ENCODE data around the gene RPS10.
"Not testable (repeated sequence)": the region's sequence is repeated elsewhere in the genome, so short reads cannot be mapped to it uniquely, and the experiment has no call there.

RPS10 gene

DNA sequence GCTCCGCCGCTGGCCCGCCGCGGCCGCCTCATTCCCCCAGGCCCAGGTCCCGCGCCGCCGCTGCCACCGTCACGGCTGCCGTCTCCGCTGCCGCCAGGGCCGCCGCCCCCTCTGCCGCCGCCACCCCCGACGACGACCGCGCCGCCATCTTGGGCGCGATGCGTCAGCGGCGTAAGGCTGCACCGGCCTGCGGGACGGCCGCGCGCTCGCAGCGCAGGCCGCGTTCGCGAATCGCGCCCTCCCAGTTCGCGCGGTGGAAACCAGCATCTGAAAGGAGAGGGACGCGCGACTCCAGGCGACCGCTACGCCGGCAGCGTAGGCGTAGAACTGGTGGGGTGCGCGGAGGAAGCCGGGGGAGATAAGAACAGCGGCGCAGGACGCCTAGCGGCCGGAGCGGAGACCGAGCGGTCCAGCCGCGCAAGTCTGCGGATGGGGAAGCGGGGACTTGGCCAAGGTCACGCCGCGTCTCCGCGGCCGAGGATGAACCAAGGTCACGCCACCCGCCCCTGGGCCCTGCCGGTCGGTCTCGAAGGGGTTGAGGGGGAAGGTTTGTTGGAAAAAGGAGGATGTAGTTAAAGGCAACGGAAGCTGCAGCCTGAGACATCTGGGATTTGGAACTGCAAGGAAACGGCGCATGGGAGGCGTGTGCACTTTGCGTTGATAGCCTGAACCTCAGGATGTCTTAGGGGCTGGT, 33.2 kb downstream of the RPS10 start, which contains the start of gene NUDT3:
NUDT3 (minus strand) TSS at position 173 of the 694 bp plus-strand sequence. CDS start 307 bp downstream, outside the sequence.
- peak; percentile 91 to 92 for DNase-seq (ENCODE audit: low read depth in 2 of 2)

- peak; percentile 42 to 49 for DNase-seq (ENCODE audit: low read depth in 2 of 2)
Measured at GRCh38 chr6:34391786-34392496, 33.9 kb downstream of the RPS10 start.

DNA sequence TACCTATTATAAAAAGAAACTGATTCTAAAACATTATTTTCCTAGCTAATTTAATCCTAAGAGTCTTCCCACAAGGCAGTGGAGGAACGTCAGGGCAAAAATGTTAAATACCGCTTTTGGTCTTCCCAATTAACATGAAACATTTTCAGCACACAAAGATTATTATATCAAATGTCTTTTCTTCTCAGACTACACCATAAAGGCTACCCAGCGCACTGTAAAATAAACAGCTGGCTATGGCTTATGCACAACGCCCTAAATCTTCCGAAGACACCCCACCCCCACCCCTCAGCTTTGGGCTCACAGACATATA, 34.4 kb downstream of the RPS10 start:
- no peak for DNase-seq (ENCODE audit: low read depth in 2 of 2)

DNA sequence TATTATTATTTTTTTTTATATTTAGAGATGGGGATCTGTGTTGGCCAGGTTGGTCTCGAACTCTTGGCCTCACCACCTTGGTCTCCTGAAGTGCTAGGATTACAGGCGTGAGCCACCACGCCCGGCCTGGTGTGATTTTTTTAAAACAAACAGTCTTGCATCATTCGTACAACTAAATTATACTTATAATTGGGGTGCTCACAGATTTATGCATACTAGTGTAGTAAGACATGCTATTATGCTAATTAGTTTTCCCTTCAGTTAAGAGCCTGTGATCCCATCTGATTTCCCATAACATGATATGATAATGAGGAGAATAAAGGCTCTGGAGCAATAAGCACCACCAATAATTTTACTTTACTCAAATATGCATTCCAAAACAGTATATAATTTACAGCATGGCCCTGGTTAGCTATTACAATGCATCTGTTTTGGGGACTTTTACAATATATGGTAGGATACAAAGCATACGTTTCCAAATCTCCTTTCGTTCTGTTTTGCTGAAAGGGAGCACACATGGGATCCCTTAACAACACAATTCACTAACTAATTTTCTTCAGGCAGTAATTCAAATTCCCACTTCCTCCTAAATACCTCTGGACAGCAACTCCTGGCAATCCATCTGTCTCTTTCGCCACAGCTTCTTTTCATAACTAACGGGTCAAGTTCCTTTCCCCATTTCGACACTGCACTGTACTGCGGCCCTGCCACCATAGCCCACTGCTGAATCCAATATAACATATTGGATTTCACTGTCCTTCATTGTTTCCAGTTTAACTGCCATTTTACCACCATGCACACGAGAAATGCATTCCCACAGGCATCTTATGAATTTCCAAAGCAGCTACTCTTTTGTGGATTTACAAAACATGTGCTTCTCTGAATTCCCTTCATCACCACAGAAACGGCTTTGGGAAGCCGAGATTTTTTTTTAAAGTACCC, 35.1 kb downstream of the RPS10 start:
- no peak for DNase-seq (ENCODE audit: low read depth in 2 of 2)

DNA sequence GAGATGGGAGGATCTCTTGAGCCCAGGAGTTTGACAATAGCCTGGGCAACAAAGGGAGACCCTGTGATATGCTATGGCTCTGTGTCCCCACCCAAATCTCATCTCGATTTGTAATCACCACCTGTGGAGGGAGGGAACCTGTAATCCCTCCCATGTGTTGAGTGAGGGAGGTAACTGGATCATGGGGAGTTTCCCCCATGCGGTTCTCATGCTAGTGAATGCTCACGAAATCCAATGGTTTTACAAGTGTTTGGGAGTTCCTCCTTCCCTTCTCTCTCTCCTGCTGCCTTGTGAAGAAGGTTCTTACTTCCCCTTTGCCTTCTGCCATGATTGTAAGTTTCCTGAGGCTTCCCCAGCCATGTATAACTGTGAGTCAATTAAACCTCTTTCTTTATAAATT, 36.8 kb downstream of the RPS10 start:
- no peak for DNase-seq (ENCODE audit: low read depth in 2 of 2)

GRCh38 chr6:34388421-34388820, 37.4 kb downstream of the RPS10 start:
- no peak for DNase-seq (ENCODE audit: low read depth in 2 of 2)

- DNase-seq (ENCODE audit: low read depth in 2 of 2) = no peak
Measured at GRCh38 chr6:34386316-34387137, 39.3 kb downstream of the RPS10 start.

GRCh38 chr6:34385793-34386195, 40.1 kb downstream of the RPS10 start:
- no peak for DNase-seq (ENCODE audit: low read depth in 2 of 2)

- DNase-seq (ENCODE audit: low read depth in 2 of 2) = no peak
Measured at GRCh38 chr6:34384321-34385153, 41.3 kb downstream of the RPS10 start.

DNA sequence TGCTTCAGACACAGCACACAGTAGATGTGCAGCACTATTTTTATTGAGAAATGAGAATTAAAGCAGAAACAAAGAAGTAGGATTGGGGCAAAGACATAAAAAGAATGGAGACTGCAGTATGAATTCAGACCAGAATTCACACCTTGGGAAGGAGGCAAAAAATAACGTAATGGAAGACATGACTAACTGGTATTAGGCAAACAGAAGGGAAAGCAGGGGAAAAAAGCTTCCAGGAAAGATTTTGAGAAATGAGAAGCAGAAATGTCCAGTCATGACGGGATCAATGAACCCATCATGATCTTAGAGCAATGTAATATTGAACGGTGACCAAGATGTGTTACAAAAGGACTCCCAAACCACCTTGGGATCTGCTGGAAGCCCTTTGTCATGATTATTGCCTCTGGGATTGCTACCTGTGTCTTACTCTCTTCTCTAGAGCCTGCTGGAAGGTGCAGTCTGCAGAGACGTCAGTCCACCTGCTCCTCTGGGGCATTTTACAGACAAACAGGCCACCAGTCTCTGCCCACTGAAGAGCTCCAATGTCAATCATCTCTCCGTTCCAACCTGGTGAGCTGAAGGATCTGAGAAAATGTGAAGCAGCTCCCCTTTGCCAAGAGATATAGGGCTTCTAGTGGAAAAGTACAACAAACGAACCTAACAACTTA, 42.1 kb downstream of the RPS10 start:
- DNase-seq (ENCODE audit: low read depth in 2 of 2) = no peak

DNA sequence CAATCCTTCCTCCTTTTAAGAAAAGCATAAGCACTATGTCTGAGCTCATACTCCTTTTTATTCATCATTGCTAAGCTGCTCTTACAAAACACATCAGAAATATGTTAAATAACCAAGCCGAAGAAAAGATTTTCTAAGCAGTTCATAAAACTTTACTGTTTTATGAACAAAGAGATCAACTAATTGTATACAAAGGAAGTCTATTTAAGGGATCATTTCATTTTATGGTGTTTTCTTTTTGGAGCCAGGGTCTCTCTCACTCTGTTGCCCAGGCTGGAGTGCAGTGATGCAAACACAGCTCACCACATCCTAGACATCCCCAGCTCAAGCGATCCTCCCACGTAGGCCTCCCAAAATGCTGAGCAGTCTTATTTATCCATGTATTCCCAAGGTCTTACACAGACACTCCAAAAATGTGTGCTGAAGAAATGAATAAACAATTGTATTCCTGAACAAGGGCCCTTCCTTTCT, 42.7 kb downstream of the RPS10 start:
- DNase-seq (ENCODE audit: low read depth in 2 of 2) = no peak

DNA sequence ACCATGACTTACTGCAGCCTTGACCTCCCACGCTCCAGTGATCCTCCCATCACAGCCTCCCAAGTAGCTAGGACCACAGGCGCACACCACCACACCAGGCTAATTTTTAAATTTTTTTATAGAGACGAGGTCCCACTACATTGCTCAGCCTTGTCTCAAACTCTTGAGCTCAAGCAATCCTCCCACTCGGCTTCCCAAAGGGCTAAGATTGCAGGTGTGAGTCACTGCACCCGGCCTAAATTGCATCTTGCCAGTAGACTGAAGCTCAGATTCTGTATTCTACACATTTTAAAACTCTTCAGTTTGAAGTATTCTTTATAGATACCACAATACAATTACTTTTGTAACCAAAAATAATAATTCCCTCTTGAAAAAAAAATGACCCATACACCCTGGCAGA, 44.8 kb downstream of the RPS10 start:
- no peak for DNase-seq (ENCODE audit: low read depth in 2 of 2)

GRCh38 chr6:34378470-34378869, 47.4 kb downstream of the RPS10 start:
- DNase-seq (ENCODE audit: low read depth in 2 of 2) = no peak

DNA sequence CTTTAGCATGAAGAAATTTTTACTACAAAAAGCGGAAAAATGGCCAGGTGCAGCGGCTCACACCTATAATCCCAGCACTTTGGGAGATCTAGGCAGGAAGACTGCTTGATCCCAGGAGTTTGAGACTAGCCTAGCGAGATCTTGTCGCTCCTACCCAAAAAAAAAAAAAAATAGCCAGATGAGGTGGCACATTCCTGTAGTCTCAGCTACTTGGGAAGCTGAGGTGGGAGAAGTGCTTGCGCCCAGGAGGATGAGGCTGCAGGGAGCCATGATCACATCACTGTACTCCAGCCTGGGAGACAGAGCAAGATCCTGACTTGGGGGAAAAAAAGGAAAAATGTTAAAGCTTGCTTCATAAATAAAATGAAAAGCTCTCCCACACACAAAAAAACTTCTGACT, 47.9 kb downstream of the RPS10 start:
- DNase-seq (ENCODE audit: low read depth in 2 of 2) = no peak

DNA sequence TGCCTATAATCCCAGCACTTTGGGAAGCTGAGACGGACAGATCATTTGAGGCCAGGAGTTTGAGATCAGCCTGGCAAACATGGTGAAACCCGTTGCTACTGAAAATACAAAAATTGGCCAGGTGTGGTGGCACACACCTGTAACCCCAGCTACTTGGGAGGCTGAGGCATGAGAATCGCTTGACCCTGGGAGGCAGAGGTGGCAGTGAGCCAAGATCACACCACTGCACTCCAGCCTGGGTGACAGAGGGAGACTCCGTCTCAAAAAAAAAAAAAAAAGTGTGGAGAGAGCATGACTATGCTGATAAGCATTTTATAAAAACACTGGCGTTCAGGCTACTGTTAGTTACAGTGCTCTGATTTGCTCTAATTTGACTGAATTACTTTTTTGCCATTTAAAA, 48.3 kb downstream of the RPS10 start:
- not testable (repeated sequence) for DNase-seq (ENCODE audit: low read depth in 2 of 2)

DNA sequence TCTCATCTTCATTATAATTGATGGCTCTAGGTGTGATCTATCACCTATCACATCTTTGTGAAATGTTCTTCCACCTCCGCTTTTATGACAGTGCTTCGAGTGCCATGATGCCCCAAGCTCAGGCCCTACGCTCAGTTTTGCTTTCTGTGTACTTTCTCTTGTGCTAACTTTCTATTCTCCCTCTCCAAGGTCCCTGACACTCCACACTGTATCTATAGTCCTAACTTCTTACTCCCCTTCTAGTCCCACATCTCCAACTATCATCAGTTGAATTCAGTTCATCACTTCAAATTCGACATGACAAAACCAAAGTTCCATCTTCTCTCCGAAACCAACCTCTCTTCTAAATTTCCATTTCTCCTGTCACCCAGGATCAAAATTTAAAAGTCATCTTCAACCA, 50.0 kb downstream of the RPS10 start:
- DNase-seq (ENCODE audit: low read depth in 2 of 2) = no peak

DNA sequence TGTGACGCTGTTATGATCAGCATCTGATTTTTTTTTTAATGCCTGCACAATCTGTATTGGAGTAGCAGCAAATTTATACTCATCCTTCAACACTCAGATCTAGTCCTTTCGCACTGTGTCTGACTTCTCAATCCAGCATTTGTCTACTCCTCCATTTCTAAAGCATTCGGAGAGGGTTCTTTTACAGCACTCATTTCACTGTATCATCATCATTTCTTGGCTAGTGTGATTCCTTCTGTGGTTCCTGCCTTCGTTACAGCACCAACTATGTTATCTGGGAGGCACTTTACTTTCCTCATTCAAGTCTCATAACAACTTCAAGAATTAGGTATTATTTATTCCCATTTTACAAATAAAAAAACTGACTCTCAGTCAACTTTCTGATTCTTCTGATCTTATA, 51.4 kb downstream of the RPS10 start:
- DNase-seq (ENCODE audit: low read depth in 2 of 2) = no peak

DNA sequence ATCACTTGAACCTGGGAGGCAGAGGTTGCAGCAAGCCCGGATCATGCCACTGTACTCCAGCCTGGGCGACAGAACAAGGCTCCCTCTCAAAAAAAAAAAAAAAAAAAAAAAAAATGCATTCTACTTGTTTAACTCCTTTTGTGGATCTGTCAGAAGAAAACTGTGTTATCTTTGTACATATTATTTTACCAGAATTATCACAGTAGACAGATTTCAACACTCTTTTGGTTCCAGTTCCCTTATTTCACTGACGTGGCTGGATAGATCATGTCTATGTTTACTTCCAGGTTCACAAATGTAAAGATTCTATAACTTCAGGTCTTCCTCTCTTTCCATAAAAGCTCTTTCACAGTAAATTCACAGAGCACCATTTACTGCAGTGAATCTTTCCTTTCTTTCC, 51.8 kb downstream of the RPS10 start:
- DNase-seq (ENCODE audit: low read depth in 2 of 2) = no peak

DNA sequence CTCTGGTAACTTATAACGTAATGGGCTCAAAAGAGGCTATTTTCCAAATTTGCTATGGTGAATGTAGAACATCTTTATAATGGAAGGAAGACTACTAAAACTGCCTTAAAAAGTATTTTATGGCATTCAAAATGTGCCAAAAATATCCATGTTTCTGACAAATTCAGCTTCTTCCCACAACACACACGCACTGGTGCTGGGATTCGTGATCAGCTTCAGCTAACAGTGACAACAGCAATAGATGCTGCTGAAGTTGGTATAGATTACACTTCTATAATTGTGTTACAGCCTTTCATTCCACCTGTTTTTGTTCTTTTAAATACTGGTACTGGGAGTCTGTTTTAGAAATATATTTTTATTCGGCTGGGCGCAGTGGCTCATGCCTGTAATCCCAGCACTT, 52.4 kb downstream of the RPS10 start:
- no peak for DNase-seq (ENCODE audit: low read depth in 2 of 2)

DNA sequence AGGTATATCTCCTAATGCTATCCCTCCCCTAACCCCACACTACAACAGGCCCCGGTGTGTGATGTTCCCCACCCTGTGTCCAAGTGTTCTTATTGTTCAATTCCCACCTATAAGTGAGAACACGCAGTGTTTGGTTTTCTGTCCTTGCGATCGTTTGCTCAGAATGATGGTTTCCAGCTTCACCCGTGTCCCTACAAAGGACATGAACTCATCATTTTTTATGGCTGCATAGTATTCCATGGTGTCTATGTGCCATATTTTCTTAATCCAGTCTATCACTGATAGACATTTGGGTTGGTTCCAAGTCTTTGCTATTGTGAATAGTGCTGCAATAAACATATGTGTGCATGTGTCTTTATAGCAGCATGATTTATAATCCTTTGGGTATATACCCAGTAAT, 54.0 kb downstream of the RPS10 start:
- not testable (repeated sequence) for DNase-seq (ENCODE audit: low read depth in 2 of 2)

Measured in stimulated activated CD8-positive, alpha-beta memory T cell treated with anti-CD3 and anti-CD28 coated beads, Interleukin-2, amount 100 ng/mL, for 48 hours (primary cell).